Right forelimb (tissue), 1 donor: ENCODE data around the gene LAMA4.

ENCODE experiments used
- DNase-seq: peaks from one replicate; pipeline ENCODE4 v3.0.0-alpha.2; 2018

The LAMA4 gene

DNA sequence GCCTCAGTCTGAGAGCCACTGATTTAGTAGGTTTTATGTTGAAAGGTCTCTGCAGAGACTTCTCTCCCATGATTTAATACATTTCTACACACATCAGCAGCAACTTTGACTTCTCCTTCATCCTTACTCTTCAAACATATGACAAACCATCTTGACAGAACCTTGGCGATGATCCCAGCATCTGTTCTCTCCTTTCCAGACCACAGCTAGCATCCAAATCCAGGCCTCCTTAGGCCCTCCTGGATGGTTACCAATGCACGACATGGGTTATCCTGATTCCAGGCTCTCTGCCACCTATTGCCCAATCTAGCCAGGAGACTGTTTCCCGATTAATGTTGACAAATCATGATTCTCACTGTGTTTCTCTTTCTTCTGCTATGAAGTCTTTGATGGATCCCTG, 16.8 kb downstream of the LAMA4 start:
- no peak for DNase-seq

DNA sequence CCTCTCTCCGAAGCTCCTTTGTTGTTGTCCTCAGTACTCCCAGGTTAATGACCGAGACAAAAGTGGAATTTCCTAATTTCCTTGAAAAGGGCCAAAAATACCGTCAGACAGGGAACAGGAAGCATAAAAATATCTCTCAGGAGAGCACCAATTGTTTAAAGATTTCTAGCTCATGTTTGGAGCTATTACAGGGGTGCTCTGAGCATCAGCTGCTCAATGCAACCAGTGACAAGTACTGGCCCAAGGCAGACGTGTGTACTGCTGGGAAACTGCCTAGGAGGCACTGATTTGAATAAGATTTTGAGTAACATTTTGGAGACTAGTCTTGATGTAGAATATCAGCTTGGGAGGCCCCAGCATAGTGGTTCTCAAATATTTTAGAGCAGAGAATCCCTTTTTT, 17.3 kb downstream of the LAMA4 start:
- DNase-seq, result no peak

DNA sequence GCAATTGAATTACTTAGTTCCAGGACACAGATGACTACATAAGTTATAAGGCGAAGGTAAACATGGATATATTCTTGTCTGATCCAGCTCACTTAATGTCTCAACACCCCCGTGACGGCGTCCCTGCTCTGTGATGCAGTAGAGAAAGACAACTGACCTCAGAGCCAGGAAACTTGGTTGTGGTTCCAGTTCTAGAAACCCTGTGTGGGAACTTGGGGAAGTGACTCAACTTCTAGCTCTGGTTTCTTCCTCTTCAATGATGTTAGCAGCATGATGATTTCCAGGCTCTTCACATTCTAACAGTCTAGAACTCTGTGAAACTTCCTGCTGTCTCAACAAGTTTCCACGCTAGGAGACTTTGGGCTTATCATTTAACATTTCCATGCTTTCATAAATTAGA, 18.4 kb downstream of the LAMA4 start:
- no peak for DNase-seq

DNA sequence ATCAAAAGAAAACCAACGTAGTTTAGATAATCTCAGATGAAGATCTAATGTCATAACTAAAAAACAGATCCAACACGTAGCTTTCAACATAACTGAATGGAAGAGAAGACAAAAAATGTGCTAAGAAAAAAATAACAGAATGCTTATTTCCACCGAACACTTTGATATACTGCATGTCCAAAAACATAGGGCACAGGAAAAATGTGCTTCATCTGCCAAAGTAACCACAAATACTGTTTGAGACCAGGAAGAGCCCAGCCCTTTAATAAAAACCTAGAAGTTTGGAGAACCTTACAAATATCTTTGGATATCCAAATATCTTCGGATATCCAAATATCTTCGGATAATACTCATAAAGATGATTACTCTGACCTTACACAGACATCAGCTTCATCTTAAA, 19.8 kb downstream of the LAMA4 start:
- no peak for DNase-seq

DNA sequence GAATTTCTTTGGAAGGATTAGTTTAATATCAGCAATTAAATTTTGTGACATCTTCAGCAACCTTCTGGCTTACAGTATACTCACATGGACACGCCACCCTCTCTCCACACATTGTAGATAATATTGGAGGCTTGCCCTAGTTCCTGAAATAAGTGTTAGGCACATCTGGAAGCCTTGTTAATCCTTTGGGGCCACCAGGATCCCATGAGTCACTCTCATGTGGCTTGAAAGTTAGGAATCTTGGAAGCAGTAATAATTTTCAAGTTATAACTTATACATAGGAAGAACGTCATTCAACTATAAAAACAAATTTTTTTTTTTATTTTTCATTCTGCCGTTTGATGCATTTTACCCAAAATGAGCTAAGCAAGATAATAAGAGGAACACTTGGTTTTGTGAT, 20.5 kb downstream of the LAMA4 start:
- no peak for DNase-seq

DNA sequence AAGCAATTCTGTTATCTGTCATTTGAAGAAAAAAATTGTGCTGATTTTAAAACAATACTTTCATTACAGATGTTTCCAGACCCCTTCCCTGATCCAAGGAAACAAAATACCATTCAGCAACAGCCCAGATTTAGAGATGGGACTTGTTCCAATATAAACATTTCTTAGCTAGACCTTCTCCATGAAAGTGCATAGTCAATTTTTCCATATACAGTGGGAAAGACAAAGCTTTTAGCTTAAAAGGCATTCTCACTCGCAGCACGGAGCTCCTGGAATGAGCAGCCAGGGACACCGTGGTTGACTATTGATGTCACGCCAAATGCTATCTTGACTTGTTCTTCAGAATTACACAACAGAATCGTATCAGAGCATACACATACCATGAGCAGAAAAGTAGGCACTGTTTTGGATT, 21.5 kb downstream of the LAMA4 start:
- DNase-seq, result peak; percentile 58

DNA sequence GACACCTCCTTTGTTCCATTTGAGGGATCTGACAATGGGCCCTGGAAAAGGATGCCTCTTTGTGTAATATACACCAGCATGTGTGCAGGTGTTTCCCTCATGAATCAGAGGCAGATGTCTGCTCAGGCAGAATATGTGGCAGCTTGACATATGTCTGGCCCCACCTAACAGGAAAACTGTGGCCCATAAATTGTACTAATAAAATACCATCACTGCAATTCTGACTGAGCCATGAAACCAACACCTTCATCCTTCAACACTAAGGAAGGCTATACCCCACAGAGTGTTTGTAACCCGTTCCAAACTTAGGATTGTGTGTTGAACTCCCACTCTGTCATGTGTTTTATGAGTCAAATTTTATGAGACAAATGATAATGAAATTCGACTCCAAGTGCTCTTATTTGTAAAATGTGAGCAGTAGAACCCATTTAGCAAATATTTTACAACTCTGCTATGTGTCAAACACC, 22.7 kb downstream of the LAMA4 start:
- DNase-seq, result no peak

DNA sequence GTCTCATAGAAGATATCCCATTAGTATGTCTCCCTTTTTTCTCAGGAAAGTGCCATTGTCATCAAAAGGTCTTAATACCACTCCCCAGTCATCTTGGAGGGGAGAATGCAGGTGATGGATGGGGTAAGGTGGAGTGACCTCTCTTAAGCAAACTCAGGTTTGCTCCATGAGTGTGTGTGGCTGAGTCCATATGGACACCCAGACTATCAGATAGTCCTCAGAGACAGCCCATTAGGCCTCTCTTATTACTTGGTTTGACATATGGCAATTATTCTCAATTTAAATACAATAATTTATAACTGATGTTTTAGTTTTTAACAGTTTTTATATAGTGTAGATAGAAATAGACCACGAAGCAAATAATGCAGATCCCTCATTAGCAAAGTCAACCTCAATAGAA, 23.2 kb downstream of the LAMA4 start:
- DNase-seq, result no peak

DNA sequence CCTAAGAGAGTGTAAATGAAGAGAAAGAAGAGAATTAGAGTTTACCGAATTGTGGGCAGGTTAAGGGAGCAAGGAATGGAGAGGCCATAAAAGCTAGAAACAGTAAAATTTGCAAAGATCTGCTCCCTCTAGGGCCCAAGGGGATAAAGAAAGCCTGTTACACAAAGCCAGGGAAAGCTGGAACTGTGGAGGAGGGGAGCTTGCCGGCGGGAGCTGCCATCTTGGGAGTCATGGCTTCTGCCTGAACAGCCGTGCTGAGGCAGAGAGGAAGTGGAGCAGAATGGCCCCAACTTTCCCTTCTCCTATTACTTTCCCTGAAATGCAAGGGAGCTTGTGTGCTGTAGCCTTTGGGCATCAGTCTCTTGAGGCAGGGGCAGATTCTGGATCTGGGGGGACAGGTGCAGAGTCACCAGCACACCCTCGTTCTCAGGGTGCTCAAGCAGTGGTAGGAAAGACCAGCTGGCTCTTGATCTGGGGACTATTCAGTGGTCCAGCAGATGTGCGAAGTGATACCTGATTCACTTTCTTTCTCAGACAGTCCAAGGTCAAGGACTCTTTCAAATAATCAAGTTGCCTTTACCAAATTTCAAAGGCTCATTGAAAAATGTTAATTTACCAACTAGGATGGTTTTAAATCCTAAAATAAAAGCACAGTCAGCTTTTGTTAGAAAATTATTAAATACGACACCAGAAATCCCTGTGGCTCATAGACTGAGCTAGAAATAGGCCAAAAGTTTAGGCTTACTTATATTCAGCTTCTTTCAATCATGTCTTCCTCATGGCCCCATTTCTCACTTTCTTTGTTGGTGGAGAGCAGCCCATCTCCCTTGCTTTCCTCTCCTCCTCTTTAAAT, 25.7 kb downstream of the LAMA4 start:
- DNase-seq, result no peak

DNA sequence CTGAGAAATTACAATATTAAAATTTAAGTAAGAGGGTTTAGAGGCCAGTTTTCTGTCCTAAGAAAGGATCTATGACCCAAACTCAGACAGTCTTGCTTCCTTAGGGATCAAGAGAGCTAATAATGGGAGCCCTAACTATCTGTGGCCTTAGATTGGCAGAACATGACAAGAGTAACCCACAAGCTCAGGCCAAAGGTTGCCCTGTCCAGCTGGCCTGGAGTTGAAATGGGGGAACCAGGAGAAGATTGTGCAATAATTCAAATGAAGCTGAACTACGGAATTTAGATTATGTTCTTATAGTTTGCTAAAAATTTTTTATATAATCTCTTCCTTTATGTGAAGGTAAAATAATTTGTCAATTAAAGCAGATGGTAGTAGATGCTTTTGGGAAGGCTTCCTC, 26.4 kb downstream of the LAMA4 start:
- no peak for DNase-seq

DNA sequence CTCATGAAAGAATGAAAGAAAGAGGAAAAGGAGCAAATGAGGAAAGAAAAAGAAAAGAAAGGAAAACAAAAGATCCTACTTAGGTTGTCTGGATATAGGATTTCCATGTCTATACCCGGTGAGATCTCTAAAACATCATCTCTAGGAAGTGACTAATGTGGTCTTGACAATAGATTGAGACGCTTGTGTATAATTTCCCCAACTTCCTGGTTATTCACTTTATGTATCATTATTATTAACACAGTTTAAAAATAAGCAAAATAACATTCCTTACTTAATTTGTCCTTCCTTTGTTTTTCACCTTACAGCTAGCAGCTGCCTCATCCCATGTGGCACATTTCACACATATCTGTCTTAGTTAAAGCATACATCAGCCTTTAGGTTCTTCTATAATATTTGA, 27.0 kb downstream of the LAMA4 start:
- DNase-seq, result no peak

DNA sequence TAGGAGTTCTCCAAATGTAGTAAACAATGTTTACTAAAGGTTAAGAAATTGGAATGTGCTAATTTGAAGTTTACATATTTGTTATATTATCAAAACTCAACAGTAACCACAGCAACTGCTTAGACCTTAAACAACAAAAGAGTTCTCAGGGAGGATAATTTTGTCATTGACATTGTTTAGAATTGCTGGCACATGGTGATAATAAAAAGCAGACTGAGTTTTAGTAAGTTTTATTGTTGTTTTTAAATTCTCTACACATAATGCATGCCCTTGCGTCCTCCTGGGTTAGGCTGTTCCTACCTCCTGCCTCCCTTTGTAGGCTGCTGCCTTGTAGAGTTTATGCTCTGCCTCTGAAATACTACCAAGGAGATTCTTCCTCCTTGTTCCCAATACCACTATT, 28.7 kb downstream of the LAMA4 start:
- DNase-seq, result no peak

DNA sequence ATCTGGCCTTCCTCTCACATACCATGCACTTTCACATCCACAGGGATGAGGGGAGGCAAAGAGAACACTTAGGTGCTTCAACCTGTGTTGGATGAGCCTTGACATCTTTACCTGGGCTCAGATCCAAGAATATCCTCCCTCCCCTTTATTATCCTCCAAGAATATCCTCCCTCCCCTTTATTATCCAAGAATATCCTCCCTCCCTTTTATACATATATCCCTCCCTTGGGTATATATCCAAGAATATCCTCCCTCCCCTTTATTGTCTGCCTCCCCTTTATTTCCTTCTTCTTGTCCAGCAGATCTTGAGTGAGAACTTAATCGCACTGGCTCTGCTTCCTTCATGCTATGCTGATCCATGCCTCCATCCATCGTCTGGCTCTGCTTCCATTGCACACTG, 30.3 kb downstream of the LAMA4 start:
- no peak for DNase-seq

DNA sequence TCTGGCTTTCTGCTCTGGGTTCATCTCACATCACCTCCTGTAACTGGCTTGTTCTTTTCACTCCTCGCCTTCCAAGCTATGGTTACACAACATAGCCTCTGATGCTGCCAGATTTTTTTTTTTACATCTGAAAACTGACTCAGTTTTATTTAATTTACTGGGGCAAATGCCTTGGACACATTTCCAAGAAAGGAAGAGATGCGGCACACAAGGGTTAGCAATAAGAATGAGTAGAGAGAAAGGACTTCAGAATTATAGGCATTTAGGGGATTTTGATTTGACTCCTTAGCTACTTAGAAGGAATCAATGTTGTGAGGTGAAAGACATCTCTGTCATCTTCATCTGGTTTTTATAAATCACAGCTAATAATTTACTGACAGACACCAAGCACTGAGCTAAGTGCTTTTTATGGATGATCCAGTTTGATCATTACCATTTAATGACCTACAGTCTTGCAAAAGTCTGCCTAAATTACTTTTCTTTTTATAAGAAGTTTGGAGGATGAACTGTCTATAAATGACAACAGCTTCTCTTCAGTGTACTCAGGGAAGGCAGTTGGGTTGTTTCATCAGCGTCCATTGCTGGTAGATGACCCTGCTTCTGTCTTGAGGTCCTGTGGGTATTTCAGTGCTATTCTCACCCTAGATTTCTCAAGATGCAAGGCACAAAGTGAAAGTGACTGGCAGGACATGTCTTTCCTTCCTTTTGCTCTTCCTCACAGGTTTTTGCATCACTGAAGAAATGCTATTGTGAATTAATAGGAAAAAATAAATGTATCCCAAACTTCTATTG, 31.1 kb downstream of the LAMA4 start:
- DNase-seq, result no peak

DNA sequence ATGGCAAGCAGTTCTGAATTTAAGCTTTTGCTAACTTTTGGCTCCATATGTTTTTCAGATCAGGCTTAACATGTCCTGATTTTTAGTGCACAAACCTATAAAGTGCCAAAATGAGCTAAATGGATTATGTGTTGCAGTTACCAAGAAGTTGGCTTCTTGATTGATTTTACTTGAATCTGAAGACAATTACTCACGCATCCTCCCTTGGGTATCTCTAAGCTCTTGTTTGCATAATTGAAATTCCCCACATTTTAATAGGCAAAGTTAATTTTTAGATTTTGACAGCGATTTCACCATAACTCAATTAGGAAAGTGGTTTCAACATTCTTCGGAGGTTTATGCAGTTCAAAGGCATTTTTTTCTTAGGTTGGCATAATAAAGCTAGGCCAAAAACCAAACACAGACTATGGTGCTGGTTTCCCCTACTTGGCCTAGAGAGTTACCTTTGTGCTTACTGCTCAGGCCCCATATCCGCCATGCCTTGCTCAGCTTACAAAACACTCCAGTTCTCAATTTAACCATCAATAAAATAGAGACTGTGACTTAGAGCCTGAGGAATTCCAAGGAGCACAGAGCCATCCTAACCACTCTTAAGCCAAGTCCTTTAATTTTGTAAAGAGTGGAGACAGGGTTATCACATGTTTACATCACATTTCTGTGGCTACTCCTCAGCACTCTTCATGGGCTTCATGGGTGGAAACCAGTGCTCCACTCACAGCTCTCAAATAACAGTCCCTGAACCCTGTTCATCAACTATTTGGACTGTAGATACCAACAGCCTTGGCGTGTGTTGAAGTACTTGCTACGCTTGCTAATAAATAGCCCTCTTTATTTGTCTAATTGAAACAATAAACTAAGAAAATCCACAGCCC, 32.1 kb downstream of the LAMA4 start:
- no peak for DNase-seq

DNA sequence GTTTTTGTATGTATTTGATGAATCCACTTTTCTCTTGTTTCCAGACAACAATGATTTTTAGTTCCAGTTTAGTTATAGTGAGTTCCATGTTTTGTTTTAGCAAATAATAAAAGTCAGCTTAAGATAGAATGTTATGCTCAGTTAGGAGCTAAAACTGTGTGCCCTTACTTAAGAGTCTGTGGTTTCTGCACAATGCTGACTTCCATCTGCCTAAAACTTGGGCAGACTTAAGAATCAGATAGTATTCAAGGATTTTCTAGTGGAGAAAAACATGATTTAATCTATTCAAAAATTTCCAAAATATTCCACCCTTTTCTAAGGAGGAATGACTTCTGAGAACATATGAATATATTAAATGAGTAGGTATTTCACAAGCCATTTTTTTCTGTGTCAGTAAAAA, 32.8 kb downstream of the LAMA4 start:
- no peak for DNase-seq

DNA sequence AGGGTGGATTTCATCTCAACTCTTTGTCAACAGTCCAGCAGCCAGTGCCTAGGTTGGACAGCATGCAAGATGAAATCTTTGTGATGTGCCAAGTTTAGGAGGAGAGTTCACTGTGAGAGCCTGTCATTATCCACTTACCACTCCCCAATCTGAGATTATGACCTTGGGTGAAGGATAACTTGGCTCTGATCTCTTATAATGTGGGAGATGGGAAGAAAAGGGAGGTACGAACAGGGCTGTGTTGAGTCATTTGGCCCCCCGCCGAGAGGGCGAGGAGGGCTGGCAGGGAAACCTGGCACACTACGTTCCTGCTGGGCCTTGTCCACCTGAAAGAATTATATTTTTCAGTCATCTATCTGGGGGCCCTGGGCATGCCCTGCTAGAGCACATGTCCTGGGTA, 35.8 kb downstream of the LAMA4 start:
- no peak for DNase-seq

DNA sequence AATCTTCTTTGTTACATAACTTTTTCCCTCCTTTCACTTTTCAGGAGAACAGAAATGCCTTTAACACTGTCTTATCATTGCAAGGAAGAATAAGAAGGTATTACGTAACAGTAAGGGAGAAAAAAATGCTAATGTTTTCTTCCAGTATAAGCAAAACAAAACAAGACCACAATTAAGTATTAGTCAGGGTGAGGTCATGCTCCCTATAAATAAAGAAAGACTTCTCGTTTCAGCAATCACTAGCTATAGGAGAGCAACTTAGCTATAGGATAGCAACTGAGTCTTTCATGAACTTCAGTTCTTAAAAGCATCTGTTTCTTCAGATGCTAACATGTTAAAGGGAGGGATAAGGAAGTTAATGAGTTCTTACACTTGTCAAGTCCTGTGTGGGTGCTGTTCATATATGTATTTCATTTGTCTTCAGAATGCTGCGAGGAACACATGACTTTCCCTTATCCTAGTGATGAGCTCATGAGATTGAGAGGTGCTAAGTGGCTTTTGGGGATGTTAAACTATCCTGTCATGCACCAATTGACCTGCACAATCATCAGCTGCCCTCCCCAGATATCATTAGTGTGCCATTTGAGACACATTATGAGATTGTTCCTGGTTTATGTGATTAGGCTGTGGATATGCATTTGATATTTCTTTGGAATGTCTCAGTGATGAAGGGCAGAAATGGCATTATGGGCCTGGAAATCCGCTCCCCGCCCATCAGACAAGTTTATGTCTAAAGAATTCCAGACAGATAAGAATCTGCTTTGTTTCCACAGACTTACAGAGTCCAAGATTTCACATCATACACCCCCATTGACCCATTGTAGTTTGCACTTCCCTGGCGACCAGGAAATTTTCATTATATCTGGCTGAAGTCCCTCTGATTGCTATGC, 37.5 kb downstream of the LAMA4 start:
- DNase-seq, result no peak

DNA sequence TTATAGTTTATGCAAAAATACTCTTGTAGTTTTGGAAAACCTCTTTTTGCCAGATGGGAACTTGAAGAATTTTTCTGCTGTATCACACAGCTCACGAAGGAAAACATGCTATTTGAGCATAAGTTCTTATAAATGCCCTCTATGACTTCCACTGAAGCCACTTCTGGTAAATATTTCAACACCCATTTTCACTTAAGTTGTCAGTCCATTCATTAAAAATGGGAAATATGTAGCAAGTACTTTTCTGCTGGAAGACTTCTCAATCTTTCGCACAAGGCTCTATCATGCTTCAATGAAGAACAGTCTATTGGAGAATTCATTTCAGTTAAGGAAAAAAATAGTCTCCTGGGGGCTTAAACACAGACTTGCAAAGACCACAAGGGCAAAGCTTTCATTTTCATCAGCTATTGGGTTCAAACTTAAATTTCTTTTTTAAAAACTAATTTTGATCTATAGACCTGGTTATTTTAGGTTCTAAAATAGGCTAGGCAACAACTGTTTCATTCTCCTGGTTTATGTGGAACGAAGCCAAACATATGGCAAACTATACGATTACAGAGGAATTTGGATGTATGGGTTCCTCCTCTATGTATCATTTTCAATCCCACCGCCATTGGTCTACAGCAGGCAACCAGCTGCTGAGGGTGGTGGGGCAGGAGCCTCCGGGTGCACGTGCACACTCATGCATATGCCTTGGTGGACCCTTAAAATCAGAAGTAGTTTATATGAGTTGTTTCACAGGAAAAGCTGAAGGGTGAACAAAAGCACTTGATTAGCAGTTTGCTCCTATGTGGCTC, 38.7 kb downstream of the LAMA4 start:
- no peak for DNase-seq

DNA sequence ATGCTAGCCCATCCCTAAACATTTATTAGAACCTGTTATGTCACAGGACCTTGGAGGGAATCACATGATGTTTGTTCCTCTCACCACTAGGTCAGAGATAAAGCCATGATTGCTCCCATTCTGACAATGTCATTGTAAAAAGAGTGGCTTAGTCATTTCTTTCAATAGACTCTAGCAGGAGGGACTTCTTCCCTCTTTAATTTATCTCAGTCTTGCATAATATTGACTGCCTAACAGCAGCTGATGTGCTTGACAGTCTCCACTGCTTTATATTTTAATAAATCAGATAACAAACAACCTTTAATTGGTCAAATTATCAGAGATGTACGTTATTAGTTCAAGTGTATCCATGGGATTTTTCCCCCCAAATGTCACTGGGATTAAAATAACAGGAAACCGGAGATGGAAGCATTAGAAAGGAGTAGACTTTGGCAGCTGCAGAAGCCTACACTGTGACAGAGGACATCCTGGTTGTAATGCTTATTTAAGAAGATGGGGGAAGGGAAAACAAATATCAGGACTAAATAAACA, 39.6 kb downstream of the LAMA4 start:
- DNase-seq, result no peak

DNA sequence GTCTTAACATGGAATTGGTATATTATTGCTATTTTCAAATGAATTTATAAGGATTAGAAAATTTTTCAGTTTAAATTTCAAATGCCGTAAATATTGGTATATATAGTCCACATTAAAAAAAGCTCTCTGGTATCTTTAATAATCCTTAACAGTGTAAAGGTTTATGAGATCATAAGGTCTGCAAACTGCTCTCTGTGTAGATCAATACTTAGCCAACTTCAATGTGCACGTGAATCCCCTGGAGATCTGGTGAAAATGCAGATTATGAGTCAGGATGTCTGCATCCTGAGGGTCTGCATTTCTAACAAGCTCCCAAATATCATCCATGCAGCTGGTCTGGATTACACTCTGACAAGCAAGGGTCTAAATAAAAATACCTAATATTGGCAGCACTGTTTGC, 43.5 kb downstream of the LAMA4 start:
- no peak for DNase-seq
